Measurements from ENCODE around the gene SGO1.

The SGO1 gene

DNA sequence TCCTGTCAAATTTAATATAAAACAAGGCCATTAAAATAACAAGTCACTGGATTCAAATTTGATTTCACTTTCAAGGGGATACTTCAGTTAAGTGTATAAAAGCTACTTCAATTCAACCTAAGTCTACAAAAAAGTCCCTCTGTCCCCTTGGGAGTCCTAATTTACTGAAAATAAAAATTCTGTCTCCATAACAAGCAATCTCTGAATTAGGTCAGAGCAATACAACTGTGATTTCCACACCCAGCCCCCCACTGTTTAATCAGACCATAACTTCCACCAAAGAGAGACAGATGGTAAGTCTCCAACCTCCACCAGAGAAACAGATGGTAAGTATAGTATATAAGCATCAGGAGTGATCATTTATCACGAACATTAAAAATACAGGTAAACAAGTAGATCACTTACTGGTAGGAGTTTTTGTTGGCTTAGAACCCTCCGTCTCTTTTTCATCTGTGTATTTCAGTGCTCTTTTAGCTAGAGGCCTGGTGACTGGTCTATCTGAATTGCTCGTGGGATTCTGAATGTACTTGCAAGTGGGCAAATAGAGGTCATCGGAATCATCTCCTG is 12.1 kb downstream of the SGO1 start:
- H3K4me3 ChIP-seq (ENCODE audit: low read depth, low read length) = no peak overlapping the region
- no peak for DNase-seq (ENCODE audit: low read depth)

DNA sequence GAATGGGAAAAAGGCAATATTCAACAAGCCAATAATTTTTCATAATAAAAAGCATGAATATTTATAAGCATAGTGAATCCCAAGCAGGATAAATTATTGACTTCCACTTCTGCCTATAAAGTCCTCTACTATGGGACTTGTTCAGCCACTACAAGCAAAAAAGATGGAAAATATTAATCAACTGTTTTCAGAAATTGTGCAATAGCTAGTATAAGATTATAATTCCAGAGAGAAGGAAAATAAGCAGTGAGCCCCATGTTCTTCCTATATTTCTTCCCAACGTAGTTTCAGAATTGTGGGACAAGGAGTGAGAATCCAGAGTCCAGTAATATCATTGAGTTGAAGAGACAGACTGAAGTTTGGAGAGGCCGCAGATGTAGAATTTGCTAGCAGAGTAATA is 24.3 kb downstream of the SGO1 start:
- DNase-seq (ENCODE audit: low read depth) = no peak
- H3K4me3 ChIP-seq (ENCODE audit: low read depth, low read length) = no peak overlapping the region

DNA sequence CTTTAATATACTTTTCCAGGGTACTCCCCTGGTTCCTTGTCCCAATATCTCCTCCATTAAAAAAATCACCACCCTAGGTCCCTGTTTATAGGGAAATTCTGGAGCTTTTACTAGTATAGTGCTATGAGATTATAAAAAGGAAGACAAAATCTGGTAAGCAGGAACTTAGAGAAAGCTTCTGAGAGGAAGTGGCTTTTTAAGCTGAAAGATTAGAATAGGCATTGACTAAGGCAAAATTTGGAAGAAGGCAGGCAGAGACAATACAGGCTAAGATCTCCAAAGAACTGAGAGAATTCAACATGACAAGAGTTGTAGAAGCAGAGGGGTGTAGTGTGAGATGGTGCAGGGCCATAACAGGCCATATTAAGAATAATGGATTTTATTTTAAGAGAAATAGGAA is 25.8 kb downstream of the SGO1 start:
- no peak for DNase-seq (ENCODE audit: low read depth)
- H3K4me3 ChIP-seq (ENCODE audit: low read depth, low read length) = no peak overlapping the region

DNA sequence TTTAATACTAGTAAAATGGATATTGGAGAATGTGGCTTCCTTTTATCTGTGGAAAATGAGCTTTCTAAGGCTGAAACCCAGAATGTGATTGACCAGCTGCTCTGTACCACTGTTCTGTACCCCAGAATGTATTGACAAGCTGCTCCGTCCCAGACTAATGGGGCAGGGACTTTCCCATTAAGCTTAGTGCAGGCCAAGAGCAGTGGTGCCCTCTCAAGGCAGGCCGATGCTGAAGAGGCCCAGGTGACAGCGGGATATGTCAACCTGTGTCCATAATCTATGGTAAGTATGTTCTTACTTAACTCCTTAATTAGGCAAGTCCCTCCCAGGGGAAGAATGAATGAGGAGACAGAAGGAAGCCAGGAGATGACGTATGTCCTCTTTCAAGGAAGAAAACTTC is 31.1 kb downstream of the SGO1 start:
- H3K4me3 ChIP-seq (ENCODE audit: low read depth, low read length) = no peak overlapping the region
- no peak for DNase-seq (ENCODE audit: low read depth)

DNA sequence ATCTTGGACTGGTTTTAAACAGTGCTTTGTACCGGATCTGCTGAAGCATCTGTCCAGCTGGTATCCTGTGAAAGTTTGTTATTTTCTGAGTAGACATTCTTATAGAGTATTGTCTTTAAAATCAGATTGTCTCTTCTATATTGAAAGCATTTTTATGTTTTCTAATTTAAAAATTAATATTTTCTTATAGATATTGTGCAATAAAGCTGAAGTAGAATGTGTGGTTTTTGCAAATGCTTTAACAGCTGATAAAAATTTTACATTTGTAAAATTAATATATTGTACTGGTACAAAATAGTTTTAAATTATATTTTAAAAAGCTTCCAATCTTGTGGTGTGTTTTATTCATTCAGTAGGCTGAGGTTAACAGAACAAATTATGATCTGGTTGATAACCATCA is 31.9 kb downstream of the SGO1 start:
- DNase-seq (ENCODE audit: low read depth) = no peak

DNA sequence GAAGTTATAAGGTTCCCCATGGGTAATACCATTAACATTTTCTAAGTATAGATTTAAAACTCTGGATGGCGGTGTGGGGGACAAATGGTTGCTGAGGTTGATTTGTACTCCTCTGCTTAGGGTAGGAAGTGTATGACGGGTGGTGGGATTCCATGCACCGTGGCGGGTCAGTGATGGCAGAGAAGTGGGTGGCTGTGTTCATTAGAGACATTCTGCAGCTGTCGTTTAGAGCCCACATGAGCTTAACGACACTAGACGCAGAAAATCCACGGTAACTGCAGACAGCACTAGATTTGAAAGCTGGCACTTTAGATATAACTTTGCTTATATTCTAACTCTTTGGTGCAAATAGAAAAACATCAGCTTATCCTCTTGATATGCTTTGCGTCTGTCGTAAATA is 37.5 kb downstream of the SGO1 start:
- H3K4me3 ChIP-seq (ENCODE audit: low read depth, low read length) = no peak overlapping the region
- no peak for DNase-seq (ENCODE audit: low read depth)

More for the DNA sequence above, 31.9 kb downstream of the SGO1 start:
- no peak overlapping the region for H3K4me3 ChIP-seq (ENCODE audit: low read depth, low read length)

DNA sequence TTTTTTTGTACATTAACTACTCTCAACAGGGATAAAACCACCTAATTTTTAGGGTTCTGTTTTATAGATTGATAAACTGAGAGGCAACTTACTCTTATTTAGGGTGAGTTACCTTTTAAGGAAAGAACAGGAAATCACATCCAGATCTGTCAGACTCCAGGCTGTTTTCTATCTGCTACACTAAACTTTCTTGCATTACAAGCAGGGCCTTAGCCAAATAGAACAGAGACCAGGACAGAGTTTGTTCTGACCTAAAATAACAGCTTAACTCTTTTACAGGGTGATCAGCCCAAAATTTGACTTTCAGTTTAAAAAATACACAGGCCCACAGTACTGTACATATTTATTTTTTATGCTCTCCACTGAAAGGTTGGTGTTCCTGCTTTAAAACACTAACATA is 38.6 kb downstream of the SGO1 start:
- DNase-seq (ENCODE audit: low read depth) = no peak
- no peak overlapping the region for H3K4me3 ChIP-seq (ENCODE audit: low read depth, low read length)

DNA sequence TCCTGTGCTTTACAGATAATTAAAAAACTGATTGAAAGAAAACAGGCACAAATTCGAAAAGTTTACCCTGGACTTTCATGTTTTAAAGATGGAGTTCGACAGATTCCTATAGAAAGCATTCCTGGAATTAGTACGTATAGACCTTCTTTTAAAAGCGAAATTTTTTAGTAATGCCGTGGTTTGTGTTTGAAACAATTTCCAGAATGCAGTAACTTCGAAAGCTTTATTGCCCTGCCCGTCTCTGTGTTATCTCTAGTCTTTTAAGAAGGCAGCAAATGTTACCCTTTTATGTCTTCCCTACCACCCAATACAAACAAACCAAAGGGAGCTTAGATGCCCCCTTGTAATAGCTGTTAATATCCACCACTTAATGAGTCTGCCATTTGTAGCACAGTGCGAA is 39.7 kb downstream of the SGO1 start:
- H3K4me3 ChIP-seq (ENCODE audit: low read depth, low read length) = no peak overlapping the region
- no peak for DNase-seq (ENCODE audit: low read depth)

DNA sequence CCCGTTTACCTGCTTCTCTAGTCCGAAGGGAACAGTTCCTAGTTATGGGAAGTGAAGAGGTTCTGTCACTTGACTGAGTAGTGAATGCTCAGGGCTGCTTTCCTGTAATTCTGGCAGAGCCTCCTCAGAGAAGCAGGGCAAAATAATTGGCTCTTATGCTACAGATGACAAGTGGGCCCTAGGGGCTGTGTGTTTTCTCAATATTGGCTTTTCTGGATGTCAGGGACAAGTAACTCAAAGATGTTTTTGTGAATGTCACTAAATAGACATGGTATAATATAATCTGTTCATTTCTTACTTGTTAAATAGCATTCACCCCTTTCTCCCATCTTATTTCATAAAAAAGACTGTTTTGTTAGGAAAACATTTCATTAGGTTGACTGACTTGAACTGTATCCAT is 40.1 kb downstream of the SGO1 start:
- no peak overlapping the region for H3K4me3 ChIP-seq (ENCODE audit: low read depth, low read length)

DNA sequence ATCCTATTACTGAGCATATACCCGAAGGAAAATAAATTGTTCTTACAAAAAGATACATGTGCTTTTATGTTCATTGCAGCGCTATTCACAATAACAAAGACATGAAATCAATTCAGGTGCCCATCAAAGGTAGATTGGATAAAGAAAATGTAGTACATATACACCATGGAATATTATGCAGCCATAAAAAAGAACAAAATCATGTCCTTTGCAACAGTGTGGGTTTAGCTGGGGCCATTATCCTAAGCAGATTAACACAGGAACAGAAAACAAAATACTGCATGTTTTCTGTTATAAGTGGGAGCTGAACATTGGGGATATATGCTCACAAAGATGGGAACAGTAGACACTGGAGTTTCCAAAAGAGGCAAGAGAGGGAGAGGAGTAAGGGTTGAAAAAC is 42.5 kb downstream of the SGO1 start:
- no peak for DNase-seq (ENCODE audit: low read depth)
- no peak overlapping the region for H3K4me3 ChIP-seq (ENCODE audit: low read depth, low read length)

More for the DNA sequence above, 40.1 kb downstream of the SGO1 start:
- DNase-seq (ENCODE audit: low read depth) = no peak

DNA sequence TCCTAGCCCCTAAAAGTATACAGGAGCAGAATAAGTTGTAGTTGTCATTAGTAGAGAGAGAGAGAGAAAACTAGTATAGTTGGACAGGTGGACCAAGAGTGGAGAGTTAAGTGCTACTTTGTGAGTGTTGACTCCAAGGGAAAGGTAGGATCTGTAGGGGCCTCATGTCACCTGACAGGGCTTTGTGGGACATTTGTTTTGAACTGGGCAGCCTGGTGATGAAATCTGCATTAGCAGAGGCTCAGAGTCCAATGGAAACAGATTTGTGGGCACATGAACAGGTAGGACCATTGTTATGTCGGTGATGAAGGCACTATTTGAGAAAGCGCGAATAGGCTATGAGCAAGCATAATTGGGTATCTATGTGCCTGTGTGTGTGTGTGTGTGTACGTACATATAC is 43.5 kb downstream of the SGO1 start:
- DNase-seq (ENCODE audit: low read depth) = no peak
- no peak overlapping the region for H3K4me3 ChIP-seq (ENCODE audit: low read depth, low read length)

DNA sequence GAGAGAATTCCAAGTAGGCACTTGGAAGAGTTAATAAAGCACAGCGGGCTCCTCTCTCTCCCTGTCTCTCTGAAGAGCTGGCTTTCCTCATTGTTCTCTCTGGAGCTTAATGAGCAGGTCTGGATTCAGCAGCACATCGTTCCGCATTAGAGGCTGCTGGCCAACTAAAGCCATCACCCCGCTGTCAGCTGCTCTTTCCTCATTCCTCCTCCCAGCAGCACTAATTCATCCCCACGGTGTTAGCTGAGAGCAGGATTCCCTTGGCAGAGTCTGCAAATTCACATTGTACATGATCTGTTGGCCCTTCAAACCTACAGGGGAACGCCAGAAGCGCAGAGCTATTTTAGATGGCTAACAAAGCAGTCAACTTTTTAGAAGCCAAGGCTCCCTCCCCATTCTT is 44.2 kb downstream of the SGO1 start:
- DNase-seq (ENCODE audit: low read depth) = peak; percentile 48
- no peak overlapping the region for H3K4me3 ChIP-seq (ENCODE audit: low read depth, low read length)

DNA sequence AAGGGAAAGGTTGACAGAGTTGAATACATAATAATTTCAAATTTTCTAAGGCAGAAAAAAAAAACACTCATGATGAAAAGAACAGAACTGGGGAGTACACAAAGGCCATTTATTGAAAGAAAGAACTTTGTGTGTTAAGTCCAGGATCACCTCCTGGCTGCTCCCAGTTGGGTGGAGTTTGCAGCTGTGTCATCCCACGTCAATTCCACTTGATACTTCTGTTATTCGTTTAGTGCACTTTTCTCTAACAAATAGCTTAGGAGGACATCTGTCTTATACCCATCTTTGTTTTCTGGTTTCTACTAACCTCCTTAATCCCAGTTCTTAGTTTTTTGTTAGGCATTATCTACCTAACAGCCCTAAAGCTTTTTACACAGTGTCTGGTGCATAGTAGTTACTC is 44.7 kb downstream of the SGO1 start:
- no peak overlapping the region for H3K4me3 ChIP-seq (ENCODE audit: low read depth, low read length)
- DNase-seq (ENCODE audit: low read depth) = no peak

DNA sequence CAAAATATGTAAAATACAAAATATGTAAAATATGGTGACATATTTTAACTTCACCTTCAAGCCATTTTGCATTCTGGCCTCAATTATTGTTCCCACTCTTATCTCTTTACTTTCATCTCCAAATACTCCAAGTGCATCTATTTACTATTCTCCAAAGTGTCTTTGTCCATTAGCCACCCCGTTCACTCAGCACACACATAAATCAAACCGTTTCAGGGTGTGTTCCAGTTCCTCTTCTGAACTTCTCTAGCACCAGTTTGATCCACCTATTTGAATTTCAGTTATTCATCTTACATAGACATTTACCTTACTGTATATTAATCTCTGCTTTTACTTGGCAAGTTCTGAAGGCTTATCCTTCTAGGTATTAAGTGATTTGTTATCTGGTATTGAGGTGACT is 45.1 kb downstream of the SGO1 start:
- no peak overlapping the region for H3K4me3 ChIP-seq (ENCODE audit: low read depth, low read length)
- no peak for DNase-seq (ENCODE audit: low read depth)

DNA sequence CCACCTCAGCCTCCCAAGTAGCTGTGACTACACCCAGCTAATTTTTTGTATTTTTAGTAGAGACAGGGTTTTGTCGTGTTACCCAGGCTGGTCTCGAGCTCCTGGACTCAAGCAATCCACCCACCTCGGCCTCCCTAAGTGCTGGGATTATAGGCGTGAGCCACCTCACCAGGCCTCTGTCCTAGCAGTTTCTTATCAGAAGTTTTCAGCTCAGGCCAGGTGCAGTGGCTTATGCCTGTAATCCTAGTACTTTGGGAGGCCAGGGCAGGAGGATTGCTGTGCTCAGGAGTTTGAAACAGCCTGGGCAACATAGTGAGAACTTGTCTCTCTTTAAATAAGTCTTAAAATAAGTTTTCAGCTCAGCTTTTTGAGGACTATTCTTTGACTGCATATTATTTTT is 48.4 kb downstream of the SGO1 start:
- DNase-seq (ENCODE audit: low read depth) = no peak
- no peak overlapping the region for H3K4me3 ChIP-seq (ENCODE audit: low read depth, low read length)

DNA sequence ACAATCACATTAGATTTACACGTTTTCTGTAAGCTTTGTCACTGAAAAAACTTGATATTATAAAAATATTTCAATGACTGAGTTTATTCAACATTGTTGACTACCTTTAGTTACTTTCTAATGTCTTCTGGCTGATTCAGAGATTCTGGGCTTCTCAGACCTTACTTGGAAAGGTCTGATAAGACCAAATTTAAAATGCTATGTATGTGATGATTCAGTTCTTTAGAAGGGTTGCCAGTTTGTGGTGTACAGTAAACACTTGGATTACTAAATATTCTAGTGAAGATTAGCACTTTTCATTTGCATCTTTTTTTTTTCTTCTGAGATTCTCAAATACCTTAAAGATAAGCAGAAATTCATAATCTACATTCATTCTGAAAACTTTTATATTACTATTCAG is 49.8 kb downstream of the SGO1 start:
- no peak for DNase-seq (ENCODE audit: low read depth)
- H3K4me3 ChIP-seq (ENCODE audit: low read depth, low read length) = no peak overlapping the region

DNA sequence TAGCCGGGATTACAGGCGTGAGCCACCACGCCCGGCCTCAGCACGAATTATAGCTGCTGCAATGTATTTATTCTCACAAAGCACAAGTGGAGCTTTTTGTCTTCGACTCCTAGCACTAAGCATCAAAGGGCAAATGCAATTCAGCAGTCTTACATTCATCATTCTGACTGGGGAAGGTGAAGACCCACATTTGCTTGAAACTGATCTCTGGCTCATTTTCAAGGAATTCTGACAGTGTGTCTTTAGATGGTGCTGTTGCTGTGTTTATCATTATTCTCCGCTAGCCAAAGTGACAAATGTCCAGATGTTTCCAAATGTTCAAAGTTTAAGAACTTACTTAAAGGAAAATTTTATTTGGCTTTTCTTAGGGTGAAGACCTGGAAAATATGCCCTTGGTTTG is 55.9 kb downstream of the SGO1 start:
- DNase-seq (ENCODE audit: low read depth) = no peak

DNA sequence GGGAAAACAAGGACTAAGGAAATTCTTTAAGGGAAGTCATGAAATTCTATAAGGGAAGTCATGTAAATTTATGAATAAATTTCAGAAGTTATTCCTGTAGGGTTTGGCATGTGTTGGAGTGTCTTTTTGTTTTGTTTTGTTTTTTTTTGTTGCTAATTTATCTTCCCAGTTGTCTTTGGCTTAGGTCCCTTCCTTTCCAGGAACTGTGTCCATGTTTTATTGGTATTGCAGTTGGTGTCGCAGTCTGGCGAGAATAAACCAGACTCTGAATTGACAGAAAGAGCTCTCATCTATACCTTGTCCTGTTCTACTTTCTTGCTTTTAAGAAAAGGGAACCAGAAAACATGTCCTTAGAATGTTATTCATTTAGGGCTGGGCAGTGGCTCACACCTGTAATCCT is 57.6 kb downstream of the SGO1 start:
- no peak overlapping the region for H3K4me3 ChIP-seq (ENCODE audit: low read depth, low read length)
- no peak for DNase-seq (ENCODE audit: low read depth)

More for the DNA sequence above, 55.9 kb downstream of the SGO1 start:
- H3K4me3 ChIP-seq (ENCODE audit: low read depth, low read length) = no peak overlapping the region

DNA sequence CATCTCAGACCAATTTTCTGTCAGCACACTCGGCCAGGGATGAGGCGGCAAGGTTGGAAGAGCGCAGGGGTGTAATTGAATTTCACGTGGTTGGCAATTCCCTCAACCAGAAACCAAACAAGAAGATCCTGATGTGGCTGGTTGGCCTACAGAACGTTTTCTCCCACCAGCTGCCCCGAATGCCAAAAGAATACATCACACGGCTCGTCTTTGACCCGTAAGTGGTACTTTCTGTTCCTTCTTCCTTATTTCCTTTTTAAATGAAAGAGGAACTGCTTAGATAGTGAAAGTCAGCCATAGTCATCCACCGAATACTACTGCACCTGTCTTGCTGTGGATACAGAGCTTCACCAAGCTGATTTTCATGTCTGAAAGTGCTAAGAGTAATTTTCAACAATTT is 60.1 kb downstream of the SGO1 start:
- DNase-seq (ENCODE audit: low read depth) = no peak
- no peak overlapping the region for H3K4me3 ChIP-seq (ENCODE audit: low read depth, low read length)

DNA sequence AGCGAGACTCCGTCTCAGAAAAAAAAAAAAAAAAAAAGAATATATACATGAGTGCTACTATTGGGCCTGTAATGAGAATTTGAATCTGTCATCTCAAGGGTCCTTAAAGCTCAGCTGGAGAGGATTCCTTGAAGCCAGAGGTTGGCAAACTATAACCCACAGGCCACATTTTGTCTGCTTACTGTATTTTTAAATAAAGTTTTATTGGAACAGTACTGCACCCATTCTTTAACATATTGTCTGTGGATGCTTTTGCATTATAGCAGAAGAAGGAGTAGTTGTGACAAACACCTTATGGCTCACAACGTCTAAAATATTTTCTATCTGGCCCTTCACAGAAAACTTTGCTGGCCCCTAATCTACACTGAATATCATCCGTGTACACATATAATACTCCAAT is 60.7 kb downstream of the SGO1 start:
- no peak for DNase-seq (ENCODE audit: low read depth)
- no peak overlapping the region for H3K4me3 ChIP-seq (ENCODE audit: low read depth, low read length)

DNA sequence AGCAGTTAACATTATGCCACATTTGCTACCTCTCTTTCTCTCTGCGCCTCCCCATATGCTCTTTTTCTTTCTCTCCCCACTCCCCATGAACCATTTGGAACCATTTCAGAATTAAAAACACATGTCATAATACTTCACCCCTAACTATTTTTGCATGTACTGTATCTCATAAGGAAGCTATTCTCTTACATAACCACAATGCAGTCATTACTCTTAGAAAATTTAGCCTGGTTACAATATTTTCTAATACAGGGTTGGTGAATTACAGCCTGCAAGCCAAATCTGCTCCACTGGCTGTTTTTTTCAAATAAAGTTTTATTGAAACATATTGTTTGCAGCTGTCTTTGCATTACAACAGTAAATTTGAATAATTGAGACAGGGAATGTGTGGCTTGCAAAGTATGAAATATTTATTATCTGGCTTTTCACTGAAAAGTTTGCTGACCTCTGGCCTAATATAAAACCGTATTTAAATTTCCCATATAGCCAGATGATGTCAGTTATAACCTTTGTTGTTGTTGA is 62.8 kb downstream of the SGO1 start:
- H3K4me3 ChIP-seq (ENCODE audit: low read depth, low read length) = no peak overlapping the region
- DNase-seq (ENCODE audit: low read depth) = no peak

DNA sequence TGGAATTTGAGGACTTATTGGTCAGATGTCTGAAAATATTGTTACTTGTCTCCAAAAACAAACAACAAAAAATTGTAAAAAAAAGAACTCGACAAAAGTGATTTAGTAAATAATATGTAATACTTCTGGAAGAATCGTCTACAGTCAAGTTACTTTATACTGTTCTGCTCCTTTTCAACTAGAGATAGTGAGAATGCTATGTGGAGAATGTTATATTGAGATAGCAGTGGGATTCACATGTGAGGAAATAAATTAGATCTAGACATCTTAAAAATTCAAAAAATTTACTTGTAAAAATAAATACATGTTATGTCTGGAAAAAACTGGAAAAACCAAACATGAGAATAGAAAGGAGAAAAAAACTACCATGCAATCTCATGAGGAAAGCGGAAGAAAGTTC is 64.9 kb downstream of the SGO1 start:
- no peak for DNase-seq (ENCODE audit: low read depth)
- H3K4me3 ChIP-seq (ENCODE audit: low read depth, low read length) = no peak overlapping the region

Measured in skeletal muscle cell (primary cell).